Stimulated activated CD8-positive, alpha-beta memory T cell treated with anti-CD3 and anti-CD28 coated beads, Interleukin-2, amount 100 ng/mL, for 48 hours (primary cell): Measurements from ENCODE around the gene GANC.

Experiments
- DNase-seq, 2 donors: peaks; one replicate each; pipeline ENCODE4 v3.0.0-alpha.2; 2020; ENCODE audit warnings: low read depth in 2 of 2

Gene GANC

GRCh38 chr15:42384597-42384996 is 111.6 kb downstream of the GANC start:
- DNase-seq: no peak

DNA sequence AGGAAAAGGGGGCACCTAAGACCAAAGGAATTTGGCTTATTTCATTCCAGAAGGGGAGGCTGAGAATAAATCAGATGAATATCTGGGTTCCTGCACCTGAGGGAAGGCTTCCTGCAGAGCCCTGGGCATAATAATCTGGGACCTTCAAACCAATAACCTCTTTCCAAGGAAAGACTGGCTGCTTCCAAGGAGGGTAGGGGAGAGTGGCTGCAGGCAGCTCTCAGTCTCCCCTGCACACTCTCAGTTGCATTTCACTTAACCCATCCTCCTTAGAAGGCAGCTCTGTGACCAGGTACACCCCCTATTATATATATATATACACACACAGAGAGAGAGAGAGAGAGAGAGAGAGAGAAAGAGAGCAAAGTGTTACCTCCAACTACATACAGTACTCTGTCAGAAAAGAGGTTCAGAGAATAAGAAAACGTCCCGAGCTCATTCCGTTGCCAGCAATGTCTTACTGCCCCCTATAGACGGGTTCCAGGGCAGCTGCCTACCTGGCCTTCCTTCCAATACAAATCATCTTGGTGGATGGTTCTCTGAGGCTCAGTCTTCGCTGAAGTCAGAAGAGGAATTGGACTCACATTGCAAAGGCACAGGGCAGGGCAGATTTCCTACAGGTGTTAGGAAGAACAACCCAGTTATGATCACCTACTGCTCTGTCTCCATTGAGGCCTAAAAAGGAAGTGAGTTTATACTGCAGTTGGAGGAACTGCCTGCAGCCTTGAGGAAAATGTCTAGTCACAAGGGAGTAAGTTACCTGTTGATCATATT is 112.4 kb downstream of the GANC start:
- no peak for DNase-seq

GRCh38 chr15:42385980-42386700 is 113.1 kb downstream of the GANC start:
- no peak for DNase-seq

DNA sequence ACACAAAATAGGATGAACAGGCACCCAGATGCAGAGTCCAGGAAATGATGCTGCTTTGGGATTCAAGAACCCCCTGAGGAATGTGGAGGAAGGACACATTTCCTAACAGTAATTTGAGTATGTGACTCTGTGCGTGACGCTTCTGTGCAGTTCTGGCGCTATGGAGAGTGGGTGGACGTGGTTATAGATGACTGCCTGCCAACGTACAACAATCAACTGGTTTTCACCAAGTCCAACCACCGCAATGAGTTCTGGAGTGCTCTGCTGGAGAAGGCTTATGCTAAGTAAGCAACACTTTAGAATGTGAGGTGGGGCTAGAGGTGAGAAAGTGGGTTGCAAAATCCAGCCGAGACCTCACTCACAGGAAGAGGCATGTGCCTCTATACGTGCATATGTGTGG is 114.6 kb downstream of the GANC start:
- no peak for DNase-seq

- no peak for DNase-seq
Measured at GRCh38 chr15:42392309-42393024, 119.5 kb downstream of the GANC start.

DNA sequence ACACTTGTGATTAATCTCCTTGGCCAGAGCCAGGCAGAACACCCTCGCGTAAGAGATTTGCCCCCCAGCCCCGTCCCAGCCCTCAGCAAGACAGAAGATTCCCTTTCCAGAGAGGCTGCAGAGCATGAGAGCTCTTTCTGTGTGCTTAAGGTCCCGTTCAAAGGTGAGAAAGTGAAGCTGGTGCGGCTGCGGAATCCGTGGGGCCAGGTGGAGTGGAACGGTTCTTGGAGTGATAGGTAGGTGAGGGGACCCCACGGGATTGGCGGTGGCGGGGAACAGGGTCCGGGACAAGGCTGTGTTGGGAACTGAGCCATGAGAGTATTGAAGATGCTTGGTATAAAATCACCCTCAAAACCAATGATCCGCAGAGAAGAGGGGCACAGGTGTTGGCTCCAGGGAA is 121.1 kb downstream of the GANC start:
- DNase-seq: no peak

DNA sequence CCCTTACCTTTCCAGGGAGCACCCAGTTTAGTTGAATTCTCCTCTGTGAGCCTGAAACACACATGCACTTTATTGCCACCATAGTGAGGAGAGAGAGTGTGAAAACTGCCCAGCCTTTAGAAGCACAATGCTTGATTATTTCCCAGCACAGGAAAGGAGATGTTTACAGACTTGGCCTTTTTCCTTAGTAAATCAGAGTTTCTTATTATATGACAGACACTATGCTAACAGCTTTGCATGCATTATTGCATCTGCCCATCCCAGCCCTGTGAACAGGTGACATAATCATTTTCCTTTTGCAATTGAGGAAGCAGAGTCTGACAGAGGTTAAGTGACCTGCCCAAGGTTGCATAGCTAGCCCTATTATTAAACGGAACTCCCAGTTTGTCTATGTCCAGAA is 122.8 kb downstream of the GANC start:
- DNase-seq: no peak

- DNase-seq: no peak
Measured at GRCh38 chr15:42401544-42402454, 128.8 kb downstream of the GANC start.

DNA sequence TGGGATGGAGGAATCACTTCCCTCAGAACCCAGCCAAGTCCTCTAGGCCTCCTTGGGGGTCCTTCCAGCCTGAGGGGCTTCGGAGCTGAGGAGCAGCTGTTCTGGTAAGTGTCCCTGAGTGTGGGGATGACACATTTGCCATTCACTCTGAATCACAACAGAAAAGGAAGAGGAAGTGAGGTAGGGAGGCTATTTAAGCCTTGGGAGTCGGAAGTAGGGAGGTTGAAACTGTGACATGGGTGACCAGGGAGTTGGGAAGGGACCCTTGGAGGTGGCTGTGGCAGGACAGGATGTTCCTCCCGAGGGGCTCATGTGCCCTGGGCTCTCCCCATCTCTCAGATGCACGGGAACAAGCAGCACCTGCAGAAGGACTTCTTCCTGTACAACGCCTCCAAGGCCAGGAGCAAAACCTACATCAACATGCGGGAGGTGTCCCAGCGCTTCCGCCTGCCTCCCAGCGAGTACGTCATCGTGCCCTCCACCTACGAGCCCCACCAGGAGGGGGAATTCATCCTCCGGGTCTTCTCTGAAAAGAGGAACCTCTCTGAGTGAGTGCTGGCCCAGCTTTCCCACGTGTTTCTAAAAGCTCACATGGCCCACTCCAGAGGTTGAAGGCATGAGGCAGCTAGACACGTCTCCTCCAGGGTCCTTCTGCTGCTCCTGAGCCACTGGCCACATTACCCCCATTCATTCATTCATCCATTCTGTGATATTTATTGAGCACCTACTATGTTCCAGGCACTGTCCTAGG is 129.6 kb downstream of the GANC start:
- DNase-seq: no peak

DNA sequence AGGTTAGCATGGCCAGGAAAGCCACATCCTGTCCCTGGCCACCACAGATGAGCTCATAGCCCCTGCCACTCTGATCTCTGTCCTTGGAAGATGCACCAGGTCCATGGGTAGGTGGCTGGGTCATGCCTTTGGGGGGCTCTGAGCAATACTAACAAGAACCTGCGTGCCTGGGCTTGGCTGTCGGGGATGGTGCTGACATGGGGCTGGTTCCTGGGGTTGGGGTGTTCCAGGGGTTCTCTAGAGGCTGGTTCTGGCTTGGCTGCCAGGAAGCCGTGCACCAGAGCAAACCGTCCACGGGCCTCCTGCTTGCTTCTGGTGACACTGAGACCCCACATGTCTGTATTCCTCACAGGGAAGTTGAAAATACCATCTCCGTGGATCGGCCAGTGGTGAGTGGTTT is 130.4 kb downstream of the GANC start:
- DNase-seq: no peak

GRCh38 chr15:42404461-42405235 is 131.6 kb downstream of the GANC start:
- DNase-seq: no peak

GRCh38 chr15:42405863-42406482 is 133.0 kb downstream of the GANC start:
- DNase-seq: no peak
